A549 (cell line): ENCODE results near the gene GNAO1. TPM values are rescaled to one million over a fixed set of nuclear protein-coding genes. Genes with fewer than 3 reads are reported as not detected.

Experiments
- ATAC-seq, 2 experiments: fragments of 200-7000 bp in 1 of 2; fragments of >200 bp in 1 of 2; cut with Nextera tagmentation in 1 of 2; cut with Tn5 transposase in 1 of 2; 3 replicates each; pipeline versions ENCODE4 v1.8.0 to v1.9.1; 2018 to 2020; ENCODE audit warnings: mild to moderate bottlenecking in 1 of 2, moderate library complexity in 1 of 2
- CTCF ChIA-PET: fragments of 300-600 bp; sonication (Branson Sonifier 250); formaldehyde crosslinking; extraction: SDS; loops from one replicate; lab custom pipeline; 2021; ENCODE audit warnings: antibody characterized with exemption, inconsistent platforms; lab: Yijun Ruan, JAX
- POLR2A ChIA-PET: fragments of 350-600 bp; formaldehyde crosslinking; extraction: SDS; loops from one replicate; lab custom pipeline; 2021; ENCODE audit warnings: antibody characterized with exemption, inconsistent platforms; lab: Yijun Ruan, JAX
- DNase-seq, 2 experiments: peaks; one replicate each; pipeline versions ENCODE4 v3.0.0 to v3.0.0-alpha.2; 2011 to 2016; ENCODE audit warnings: low read depth in 1 of 2, low spot score in 1 of 2
- FAIRE-seq: peaks from 2 replicates; lab custom pipeline; 2011; peaks lifted over from hg19 to GRCh38; lab: Jason Lieb, UNC
- H3K27ac ChIP-seq, 2 experiments: fragments of >200 bp; sonication (Bioruptor Twin); formaldehyde crosslinking; 3 replicates each; pipeline ENCODE4 v1.5.1; 2016 to 2017
- H3K4me1 ChIP-seq: fragments of >200 bp; sonication (Bioruptor Twin); formaldehyde crosslinking; 3 replicates; pipeline ENCODE4 v1.6.1; 2016
- H3K4me2 ChIP-seq: fragments of >200 bp; sonication (Bioruptor Twin); formaldehyde crosslinking; 3 replicates; pipeline ENCODE4 v1.6.1; 2016
- H3K4me3 ChIP-seq: fragments of >200 bp; sonication (Bioruptor Twin); formaldehyde crosslinking; 3 replicates; pipeline ENCODE4 v1.5.1; 2016
- H3K9me3 ChIP-seq: fragments of >200 bp; sonication (Bioruptor Twin); formaldehyde crosslinking; 3 replicates; pipeline ENCODE4 v1.6.1; 2016
- BHLHE40 ChIP-seq: IDR thresholded peaks from 2 replicates; pipeline ENCODE4 v1.6.1; 2012; ENCODE audit warnings: low read depth, low read length, inconsistent platforms
- CEBPB ChIP-seq, 2 experiments: fragments of >200 bp in 1 of 2; sonication (Bioruptor Twin) in 1 of 2; formaldehyde crosslinking in 1 of 2; IDR thresholded peaks; 2 replicates each; pipeline ENCODE4 v1.6.1; 2012 to 2016
- CHD2 ChIP-seq: fragments of 150-350 bp; IDR thresholded peaks from 2 replicates; pipeline ENCODE4 v1.6.1; 2014; ENCODE audit warnings: low read length; ENCODE audit not compliant: partially characterized antibody
- EHMT2 ChIP-seq: fragments of 200-600 bp; sonication (generic); IDR thresholded peaks from 2 replicates; pipeline ENCODE4 v1.6.1; 2016; ENCODE audit warnings: antibody characterized with exemption, low read depth, mild to moderate bottlenecking, moderate library complexity
- EP300 ChIP-seq, 2 experiments: fragments of >200 bp; sonication (Bioruptor Twin); formaldehyde crosslinking; IDR thresholded peaks; 2 replicates in 1 of 2; 3 replicates in 1 of 2; pipeline ENCODE4 v1.6.1; 2016 to 2017
- ESRRA ChIP-seq: fragments of 150-350 bp; IDR thresholded peaks from 2 replicates; pipeline ENCODE4 v1.6.1; 2014; ENCODE audit warnings: mild to moderate bottlenecking, low read length, borderline replicate concordance
- FOSB ChIP-seq: fragments of 250-450 bp; sonication (Bioruptor Pico); IDR thresholded peaks from 2 replicates; pipeline ENCODE4 v1.5.0; 2020; ENCODE audit warnings: mild to moderate bottlenecking, moderate library complexity
- FOXS1 ChIP-seq: fragments of 250-450 bp; sonication (Bioruptor Pico); IDR thresholded peaks from 2 replicates; pipeline ENCODE4 v1.5.0; 2020; ENCODE audit warnings: mild to moderate bottlenecking, moderate library complexity
- HEYL ChIP-seq: fragments of 250-450 bp; sonication (Bioruptor Pico); IDR thresholded peaks from 2 replicates; pipeline ENCODE4 v1.8.0; 2021; ENCODE audit warnings: mild to moderate bottlenecking, moderate library complexity
- HOXA7 ChIP-seq: fragments of 250-450 bp; sonication (Bioruptor Pico); IDR thresholded peaks from 2 replicates; pipeline ENCODE4 v1.5.0; 2020; ENCODE audit warnings: mild to moderate bottlenecking, moderate library complexity
- HOXB13 ChIP-seq: fragments of 250-450 bp; sonication (Bioruptor Pico); IDR thresholded peaks from 2 replicates; pipeline ENCODE4 v1.5.0; 2020; ENCODE audit warnings: low read depth, mild to moderate bottlenecking, moderate library complexity
- HOXB5 ChIP-seq: fragments of 250-450 bp; sonication (Bioruptor Pico); IDR thresholded peaks from 2 replicates; pipeline ENCODE4 v1.5.0; 2020; ENCODE audit warnings: mild to moderate bottlenecking, moderate library complexity
- KDM1A ChIP-seq: fragments of 200-600 bp; sonication (generic); IDR thresholded peaks from 2 replicates; pipeline ENCODE4 v1.6.1; 2016; ENCODE audit warnings: low read depth, mild to moderate bottlenecking
- KDM5A ChIP-seq: fragments of 200-600 bp; sonication (generic); IDR thresholded peaks from 2 replicates; pipeline ENCODE4 v1.6.1; 2016; ENCODE audit warnings: antibody characterized with exemption, mild to moderate bottlenecking
- MYC ChIP-seq: IDR thresholded peaks from 2 replicates; pipeline ENCODE4 v1.6.1; 2012; ENCODE audit warnings: mild to moderate bottlenecking, inconsistent platforms, low read length, improper control_type of control experiment, borderline replicate concordance
- POLR2AphosphoS2 ChIP-seq: conservative IDR thresholded peaks from 2 replicates; pipeline ENCODE4 v1.6.1; 2012; ENCODE audit warnings: low read length, improper control_type of control experiment, inconsistent platforms
- RARB ChIP-seq: fragments of 250-450 bp; sonication (Bioruptor Pico); IDR thresholded peaks from 2 replicates; pipeline ENCODE4 v1.8.0; 2021; ENCODE audit warnings: mild to moderate bottlenecking, moderate library complexity
- RCOR1 ChIP-seq: fragments of 150-350 bp; IDR thresholded peaks from 2 replicates; pipeline ENCODE4 v1.6.1; 2014; ENCODE audit warnings: antibody characterized with exemption, low read length, low read depth
- SMC3 ChIP-seq: fragments of >200 bp; sonication (Bioruptor Twin); formaldehyde crosslinking; IDR thresholded peaks from 3 replicates; pipeline ENCODE4 v1.6.1; 2018; ENCODE audit warnings: inconsistent platforms
- TFCP2L1 ChIP-seq: fragments of 250-450 bp; sonication (Bioruptor Pico); IDR thresholded peaks from 2 replicates; pipeline ENCODE4 v1.5.0; 2021; ENCODE audit warnings: mild to moderate bottlenecking
- ZC3H11A ChIP-seq: fragments of 450-650 bp; IDR thresholded peaks from 2 replicates; pipeline ENCODE4 v1.6.1; 2014; ENCODE audit warnings: antibody characterized with exemption, mild to moderate bottlenecking
- ZSCAN20 ChIP-seq: fragments of 250-450 bp; sonication (Bioruptor Pico); IDR thresholded peaks from 2 replicates; pipeline ENCODE4 v1.8.0; 2022; ENCODE audit warnings: mild to moderate bottlenecking, moderate library complexity
- WGBS: methylation state at CpG from one replicate; pipeline ENCODE4 v1.1.6; 2017; ENCODE audit errors: missing lambda C conversion rate; 5-methylcytosine and 5-hydroxymethylcytosine counted together
- polyA plus RNA-seq, 4 experiments: library from polyadenylated mRNA; depleted of rRNA in 3 of 4; stranded (reverse); fragments of >200 nt; fragmentation: RNase III in 1 of 4; extraction: RNeasy Plus Mini Kit Qiagen cat#74134 plus additional on column Dnase treatment in 1 of 4; gene quantifications; 2 replicates in 3 of 4; 3 replicates in 1 of 4; pipeline ENCODE4 v1.2.3, GENCODE V29; 2011 to 2017
- TF ChIP-seq, protein P1 (sequence below): fragments of 450-650 bp; IDR thresholded peaks from 2 replicates; pipeline ENCODE4 v1.6.1; 2014; ENCODE audit warnings: antibody characterized with exemption
- TF ChIP-seq, protein P2 (sequence below): fragments of >200 bp; sonication (Bioruptor Twin); formaldehyde crosslinking; IDR thresholded peaks from 3 replicates; pipeline ENCODE4 v1.6.1; 2016

GNAO1 gene
- polyA plus RNA-seq, 2 of the 4 experiments (the other 2 are of a cell fraction) = 0.22 to 0.23 TPM

DNA sequence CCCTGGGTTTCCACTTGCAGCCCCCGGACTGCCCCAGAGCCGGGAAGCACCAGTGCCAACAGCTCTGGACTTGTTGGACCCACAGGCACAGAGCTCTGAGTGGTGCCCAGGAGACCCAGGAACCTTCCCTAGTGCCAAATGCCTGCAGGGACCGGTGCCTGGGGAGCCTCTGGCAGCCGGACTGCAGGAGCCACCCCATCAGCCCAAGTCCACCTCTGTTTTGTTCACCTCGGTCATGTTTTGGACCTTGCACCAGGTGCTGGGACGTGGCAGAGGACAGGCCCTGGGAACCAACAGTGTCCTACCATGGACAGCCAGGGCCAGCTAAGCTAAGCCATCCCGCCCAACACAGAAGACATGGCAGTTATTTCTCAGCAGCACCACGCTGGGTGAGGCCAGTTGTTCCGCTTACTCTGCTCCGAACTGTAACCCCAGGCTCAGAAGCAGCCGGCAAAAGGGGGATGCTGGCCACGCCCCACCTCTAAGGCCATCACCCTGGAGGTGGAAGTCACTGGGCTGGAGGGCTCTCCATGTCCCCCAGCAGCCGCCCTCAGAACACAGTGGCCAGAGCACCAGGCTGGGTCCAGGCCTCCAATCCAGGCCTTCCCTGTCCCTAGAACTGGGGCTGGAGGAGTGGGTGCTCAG, 154.2 kb downstream of the GNAO1 start:
- ChIA-PET CTCF (interaction anchor here (0.6 to 5.0 kb wide), 4 partner anchors 10 to 258 kb away, joined by 3 to 39 read pairs (median 4); no protein-coding TSS in a partner anchor), POLR2A (no interaction called here)
- no peak for ATAC-seq
- Histone ChIP-seq H3K27ac (no peak overlapping the region), H3K9me3 (no peaks in the 10 kb centered on the region), H3K4me2 (no peak overlapping the region), H3K4me1 (peaks cover 10% of the 10 kb centered on the region; the same call in 1 of the 3 replicates), H3K4me3 (no peak overlapping the region)
- TF ChIP-seq RCOR1 = no peak
- no peak for TF ChIP-seq TFCP2L1
- TF ChIP-seq ZSCAN20 = no peak
- no peak for TF ChIP-seq KDM5A
- TF ChIP-seq ESRRA = no peak
- TF ChIP-seq FOXS1 (CRISPR knock-in tag) = no peak
- TF ChIP-seq ZC3H11A = no peak
- TF ChIP-seq, protein P1, sequence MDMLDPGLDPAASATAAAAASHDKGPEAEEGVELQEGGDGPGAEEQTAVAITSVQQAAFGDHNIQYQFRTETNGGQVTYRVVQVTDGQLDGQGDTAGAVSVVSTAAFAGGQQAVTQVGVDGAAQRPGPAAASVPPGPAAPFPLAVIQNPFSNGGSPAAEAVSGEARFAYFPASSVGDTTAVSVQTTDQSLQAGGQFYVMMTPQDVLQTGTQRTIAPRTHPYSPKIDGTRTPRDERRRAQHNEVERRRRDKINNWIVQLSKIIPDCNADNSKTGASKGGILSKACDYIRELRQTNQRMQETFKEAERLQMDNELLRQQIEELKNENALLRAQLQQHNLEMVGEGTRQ = no peak
- no peak for TF ChIP-seq BHLHE40
- TF ChIP-seq CEBPB (IDR thresholded peaks at IDR 0.05) = no peak
- TF ChIP-seq KDM1A = no peak
- no peak for TF ChIP-seq EP300 (IDR thresholded peaks at IDR 0.05)
- no peak for TF ChIP-seq FOSB (CRISPR knock-in tag)
- TF ChIP-seq MYC = no peak
- TF ChIP-seq, protein P2, sequence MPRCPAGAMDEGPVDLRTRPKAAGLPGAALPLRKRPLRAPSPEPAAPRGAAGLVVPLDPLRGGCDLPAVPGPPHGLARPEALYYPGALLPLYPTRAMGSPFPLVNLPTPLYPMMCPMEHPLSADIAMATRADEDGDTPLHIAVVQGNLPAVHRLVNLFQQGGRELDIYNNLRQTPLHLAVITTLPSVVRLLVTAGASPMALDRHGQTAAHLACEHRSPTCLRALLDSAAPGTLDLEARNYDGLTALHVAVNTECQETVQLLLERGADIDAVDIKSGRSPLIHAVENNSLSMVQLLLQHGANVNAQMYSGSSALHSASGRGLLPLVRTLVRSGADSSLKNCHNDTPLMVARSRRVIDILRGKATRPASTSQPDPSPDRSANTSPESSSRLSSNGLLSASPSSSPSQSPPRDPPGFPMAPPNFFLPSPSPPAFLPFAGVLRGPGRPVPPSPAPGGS = no peak
- WGBS = 83% methylated on average over 10 of the region's 13 CpGs
- no peak for FAIRE-seq
- DNase-seq = no peak

DNA sequence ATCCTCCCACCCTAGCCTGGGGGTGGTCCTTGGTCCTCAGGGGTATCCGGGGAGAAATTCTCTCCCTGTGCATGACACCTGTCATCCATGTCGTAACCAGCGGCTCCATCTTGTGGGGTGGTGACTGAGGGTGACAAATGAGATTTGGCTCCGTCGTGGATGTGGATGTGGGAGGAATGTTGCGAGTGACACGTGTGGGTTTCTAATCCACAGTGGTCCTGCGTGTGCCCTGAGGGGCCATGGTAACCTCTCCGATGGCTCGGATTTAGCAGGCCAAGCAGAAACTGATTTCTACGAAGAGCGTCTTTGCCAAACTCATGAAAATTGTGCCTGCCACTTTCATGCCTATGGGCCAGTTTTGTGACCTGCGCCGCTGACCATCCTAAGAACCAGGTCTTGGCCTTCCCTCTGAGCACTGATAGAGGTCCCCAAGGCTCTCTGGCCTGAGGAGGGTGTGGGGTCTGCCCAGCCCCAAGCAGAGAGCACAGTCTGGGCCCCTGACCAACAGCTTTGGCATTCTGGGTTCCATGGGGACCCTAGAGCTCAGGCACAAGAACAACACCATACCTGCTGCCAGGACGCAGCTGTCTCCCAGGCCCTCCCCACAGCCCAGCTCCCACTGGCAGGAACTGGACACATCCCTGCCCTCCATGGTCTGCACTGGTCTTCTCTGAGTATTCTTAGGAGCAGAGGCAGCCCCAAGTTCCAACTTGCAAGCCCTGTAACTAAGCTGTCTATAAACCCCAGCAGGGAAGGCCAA, 155.0 kb downstream of the GNAO1 start:
- H3K4me2 ChIP-seq = no peak overlapping the region
- H3K9me3 ChIP-seq = no peaks in the 10 kb centered on the region
- H3K4me1 ChIP-seq = peaks cover 10% of the 10 kb centered on the region; the same call in 1 of the 3 replicates
- WGBS = 87% methylated on average over 14 of the region's 15 CpGs
- ATAC-seq = no peak
- no peak overlapping the region for H3K4me3 ChIP-seq
- TF ChIP-seq HOXB5 (CRISPR knock-in tag) (no peak), EHMT2 (no peak), CHD2 (no peak), SMC3 (no peak), RARB (no peak), FOXS1 (CRISPR knock-in tag) (no peak), HOXA7 (CRISPR knock-in tag) (no peak), ZSCAN20 (no peak), EP300 (IDR thresholded peaks at IDR 0.05) (no peak), POLR2AphosphoS2 (no peak), KDM1A (no peak), TFCP2L1 (no peak), HEYL (CRISPR knock-in tag) (no peak), HOXB13 (no peak), MYC (no peak)
- FAIRE-seq = no peak
- ChIA-PET CTCF (interaction anchor here (0.8 to 5.0 kb wide), 3 partner anchors 9 to 14 kb away, joined by 3 to 39 read pairs (median 7); no protein-coding TSS in a partner anchor), POLR2A (no interaction called here)
- DNase-seq = no peak
- no peak overlapping the region for H3K27ac ChIP-seq
